Activated effector memory CD4-positive, alpha-beta T cell treated with Interleukin-2 at 50 U/mL for 16 hours (primary cell): Measurements from ENCODE around the gene FRMD4A.
"Not testable (repeated sequence)": the region's sequence is repeated elsewhere in the genome, so short reads cannot be mapped to it uniquely, and the experiment has no call there.

ENCODE experiments used
- DNase-seq: peaks from one replicate; pipeline ENCODE4 v3.0.0-alpha.2; 2020

Gene FRMD4A

GRCh38 chr10:13939391-13939790, 391.3 kb downstream of the FRMD4A start:
- no peak for DNase-seq

GRCh38 chr10:13938950-13939349, 391.8 kb downstream of the FRMD4A start:
- no peak for DNase-seq

DNA sequence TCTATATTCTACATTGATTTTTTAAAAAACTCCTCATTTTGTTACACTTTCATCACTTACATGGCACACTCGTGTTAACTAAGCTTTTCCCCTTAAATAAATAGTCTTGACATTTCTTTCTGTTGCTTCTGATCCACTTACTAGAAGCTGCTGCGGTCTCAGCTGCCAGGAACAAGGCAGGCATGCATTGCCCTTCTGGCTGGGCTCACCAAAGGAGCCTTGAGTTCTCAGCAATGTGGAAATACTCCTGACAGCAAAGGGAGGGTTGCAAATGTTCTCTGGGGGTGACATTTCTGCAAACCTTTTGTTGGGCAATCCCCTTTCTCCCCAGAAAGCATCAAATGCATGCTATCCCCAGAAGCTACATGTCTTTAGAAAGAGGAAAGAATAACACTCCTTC, 393.9 kb downstream of the FRMD4A start:
- no peak for DNase-seq

- no peak for DNase-seq
Observed at GRCh38 chr10:13930120-13930519, 400.6 kb downstream of the FRMD4A start.

DNA sequence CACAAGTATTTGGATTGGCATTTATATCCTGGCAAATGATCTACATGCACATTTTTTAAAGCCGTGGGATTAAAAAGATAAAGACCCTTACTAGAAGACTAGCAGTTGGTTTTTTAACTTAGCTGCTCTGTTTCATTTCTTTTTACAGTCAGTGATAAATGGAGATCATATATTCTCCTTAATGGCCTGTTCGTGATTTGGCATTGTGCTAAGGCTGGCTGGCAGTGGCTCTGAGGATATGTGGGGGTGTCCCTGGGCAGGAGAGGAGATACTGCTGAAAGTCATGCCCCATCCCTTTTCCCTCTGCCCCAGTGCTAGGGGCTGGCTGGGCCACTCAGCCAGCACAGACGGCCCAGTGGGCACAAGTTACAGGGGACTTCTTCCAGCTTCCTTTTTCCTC, 402.3 kb downstream of the FRMD4A start:
- no peak for DNase-seq

GRCh38 chr10:13925971-13926780, 404.5 kb downstream of the FRMD4A start:
- no peak for DNase-seq

- no peak for DNase-seq
Observed at GRCh38 chr10:13924040-13924725, 406.5 kb downstream of the FRMD4A start.

GRCh38 chr10:13922586-13922985, 408.1 kb downstream of the FRMD4A start:
- DNase-seq = no peak

- DNase-seq = no peak
Observed at GRCh38 chr10:13921941-13922340, 408.8 kb downstream of the FRMD4A start.

DNA sequence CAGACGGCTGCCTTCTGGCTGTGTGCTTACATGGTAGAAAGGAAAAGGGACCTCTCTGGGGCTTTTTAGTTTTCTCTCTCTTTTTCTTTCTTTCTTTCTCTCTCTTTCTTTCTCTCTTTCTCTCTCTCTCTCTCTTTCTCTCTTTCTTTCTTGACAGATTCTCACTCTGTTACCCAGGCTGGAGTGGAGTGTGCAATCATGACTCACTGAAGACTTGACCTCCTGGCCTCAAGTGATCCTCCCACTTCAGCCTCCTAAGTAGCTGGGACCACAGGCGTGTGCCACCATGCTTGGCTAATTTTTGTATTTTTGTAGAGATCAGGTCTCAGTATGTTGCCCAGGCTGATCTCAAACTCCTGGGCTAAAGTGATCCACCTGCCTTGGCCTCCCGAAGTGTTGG, 409.6 kb downstream of the FRMD4A start:
- not testable (repeated sequence) for DNase-seq

DNA sequence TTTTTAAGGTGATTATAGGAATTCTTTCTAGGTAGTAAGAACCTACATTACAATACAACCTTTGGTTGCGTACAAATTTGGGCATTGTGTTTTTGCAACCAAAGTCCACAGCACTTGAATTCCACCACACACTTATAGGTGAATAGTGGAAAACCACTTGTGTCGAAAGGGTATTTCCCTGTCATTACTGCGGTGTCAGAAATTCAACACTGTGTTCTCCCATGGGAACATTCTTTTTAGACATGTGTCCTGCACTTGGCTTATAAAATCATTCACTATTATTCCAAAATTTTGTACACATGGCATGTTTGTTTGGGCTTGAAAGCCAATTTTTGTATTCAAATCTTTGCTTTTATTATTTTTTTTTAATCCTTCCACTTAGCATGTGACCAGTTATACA, 410.3 kb downstream of the FRMD4A start:
- DNase-seq = no peak

GRCh38 chr10:13920031-13920430, 410.7 kb downstream of the FRMD4A start:
- DNase-seq = no peak

- no peak for DNase-seq
Observed at GRCh38 chr10:13917791-13918190, 412.9 kb downstream of the FRMD4A start.

DNA sequence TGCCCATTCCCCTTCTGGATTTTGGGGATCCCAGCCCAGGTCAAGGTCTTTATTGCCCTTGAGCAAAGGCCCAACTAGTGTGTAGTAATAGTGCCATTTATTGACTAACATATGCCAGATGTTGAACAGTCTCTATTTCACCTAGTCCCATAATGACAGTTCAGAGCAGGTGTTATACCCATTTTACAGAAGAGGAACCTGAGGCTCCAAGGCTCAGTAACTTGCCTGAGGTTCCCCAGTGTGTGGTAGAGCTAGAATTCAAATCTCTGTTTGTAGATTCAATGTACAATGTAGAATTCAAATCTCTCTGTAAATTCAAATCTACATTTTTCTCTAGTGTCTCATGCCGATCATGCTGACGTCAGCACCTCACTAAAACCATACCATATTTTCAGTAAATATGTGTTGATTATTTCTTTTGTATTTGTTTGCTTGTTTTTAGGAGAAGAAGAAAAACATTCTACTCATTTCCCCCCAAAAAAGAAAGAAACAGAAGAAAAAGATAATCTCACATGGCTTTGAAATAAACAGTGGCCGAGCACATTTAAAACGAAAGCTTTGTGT, 414.3 kb downstream of the FRMD4A start:
- no peak for DNase-seq

- DNase-seq = no peak
Observed at GRCh38 chr10:13915710-13916109, 415.0 kb downstream of the FRMD4A start.

GRCh38 chr10:13913897-13914296, 416.8 kb downstream of the FRMD4A start:
- DNase-seq = no peak

GRCh38 chr10:13911821-13912520, 418.8 kb downstream of the FRMD4A start:
- no peak for DNase-seq

DNA sequence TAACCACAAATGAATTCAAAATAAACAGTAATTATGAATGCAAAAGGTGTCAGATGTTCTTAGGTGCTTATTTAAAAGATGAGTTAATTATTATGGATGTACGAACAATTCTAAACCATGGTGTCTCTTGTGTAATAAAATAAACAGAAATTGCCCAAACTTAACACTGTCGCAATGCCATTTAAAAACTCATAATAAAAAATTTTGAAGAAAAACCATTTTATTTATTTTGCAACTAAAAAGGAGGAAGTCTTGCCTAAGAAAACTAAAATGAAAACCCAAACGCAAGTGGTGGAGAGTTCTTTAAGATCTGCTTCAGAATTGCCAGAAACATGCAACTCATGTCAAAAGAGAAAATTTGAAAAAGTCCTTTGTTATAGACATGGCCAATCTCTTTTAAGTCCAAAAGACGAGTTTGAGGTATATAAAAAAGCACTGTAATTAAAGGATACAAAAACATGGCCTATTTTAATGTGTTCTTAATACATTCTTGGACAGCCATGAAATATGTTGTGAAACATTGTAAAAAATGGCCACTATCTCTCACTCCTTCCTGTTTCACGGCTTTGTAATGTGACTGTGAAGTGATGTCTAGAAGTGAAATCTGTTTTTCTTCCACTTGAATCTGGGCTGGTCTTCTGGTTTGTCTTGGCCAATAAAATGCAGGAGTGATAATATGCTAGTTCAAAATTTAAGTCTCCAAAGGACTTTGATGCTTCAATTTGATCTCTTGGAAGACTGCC, 421.0 kb downstream of the FRMD4A start:
- no peak for DNase-seq

GRCh38 chr10:13908475-13908874, 422.2 kb downstream of the FRMD4A start:
- DNase-seq = no peak

GRCh38 chr10:13907570-13907969, 423.2 kb downstream of the FRMD4A start:
- DNase-seq = no peak

DNA sequence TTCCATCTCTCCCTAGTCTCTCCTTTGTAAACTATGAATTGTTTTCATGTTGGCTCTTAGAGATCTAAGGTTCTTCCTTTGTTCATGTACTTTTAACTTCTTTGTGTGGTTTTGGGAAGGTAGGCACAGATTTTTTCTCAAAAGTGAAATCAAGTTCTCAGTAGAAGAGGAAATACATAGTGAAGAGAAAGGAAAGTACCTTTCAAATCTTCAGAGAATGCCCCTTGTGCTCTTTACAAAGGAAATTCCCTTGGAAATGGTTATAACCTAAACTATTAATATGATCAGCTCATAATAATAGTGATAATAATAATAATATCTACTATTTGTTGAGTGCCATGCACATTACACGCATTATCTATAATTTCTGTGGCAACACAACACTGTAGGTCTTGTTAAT, 425.4 kb downstream of the FRMD4A start:
- DNase-seq = no peak

GRCh38 chr10:13904064-13904463, 426.7 kb downstream of the FRMD4A start:
- no peak for DNase-seq
